ENCODE data around the gene TWF2. TPM values are rescaled to one million over a fixed set of nuclear protein-coding genes. Genes with fewer than 3 reads are reported as not detected.

The TWF2 gene
- total RNA-seq, 1 donor from 2014 or later, result 24.5 TPM

DNA sequence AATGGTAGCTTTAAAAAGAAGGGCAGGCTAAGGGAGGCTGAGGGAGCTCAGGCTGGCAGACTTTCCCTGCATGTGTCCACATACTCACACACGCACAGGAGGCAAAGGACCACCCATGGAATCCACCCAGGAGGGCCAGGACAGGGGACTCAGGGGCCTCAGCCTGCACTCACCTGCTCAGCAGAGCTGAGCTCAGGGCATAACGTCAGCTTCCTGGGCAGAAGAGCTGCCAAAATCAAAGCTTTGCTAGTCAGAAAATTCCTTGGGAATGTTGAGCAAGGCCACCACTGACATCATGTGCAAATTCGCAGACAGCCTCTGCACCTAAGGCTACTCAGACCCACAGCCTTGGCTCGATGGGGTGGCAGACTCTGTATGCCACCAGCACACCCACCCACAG, 57.4 kb downstream of the TWF2 start:
- no peak for DNase-seq

Small RNAs within 50 kb of the gene (small RNA-seq; reads per million reads assigned to genes)
- 3,725 reads per million, percentile 99 among the genes with 10 or more reads in this experiment for gene MIRLET7G (ENCODE audit: low replicate concordance)

Other genes starting within 250 kb of the TWF2 start
- gene RPL29, start 243.3 kb downstream of the TWF2 start, total RNA-seq, result 933 TPM
- gene DUSP7, start 182.6 kb downstream of the TWF2 start, total RNA-seq, result 18.0 TPM
- gene POC1A, start 84.7 kb downstream of the TWF2 start, total RNA-seq, result 4.6 TPM
- gene ALAS1, start 41.0 kb downstream of the TWF2 start, total RNA-seq, result 31.4 TPM
- not detected for gene TLR9, start 13.5 kb downstream of the TWF2 start, total RNA-seq
- 9.5 TPM for gene PPM1M, start 6.6 kb upstream of the TWF2 start, total RNA-seq
- gene WDR82, start 39.5 kb upstream of the TWF2 start, total RNA-seq, result 61.7 TPM
- 7.0 TPM for gene GLYCTK, start 48.7 kb upstream of the TWF2 start, total RNA-seq
- 5.4 TPM for gene DNAH1, start 77.2 kb upstream of the TWF2 start, total RNA-seq
- gene BAP1, start 170.8 kb upstream of the TWF2 start, total RNA-seq, result 63.9 TPM
- gene PHF7, start 171.5 kb upstream of the TWF2 start, total RNA-seq, result 6.6 TPM
- 16.2 TPM for gene SEMA3G, start 205.9 kb upstream of the TWF2 start, total RNA-seq
- 98.9 TPM for gene TNNC1, start 214.9 kb upstream of the TWF2 start, total RNA-seq
- gene NISCH, start 216.4 kb upstream of the TWF2 start, total RNA-seq, result 74.1 TPM